Measurements from ENCODE around the gene KCNK10.

DNA sequence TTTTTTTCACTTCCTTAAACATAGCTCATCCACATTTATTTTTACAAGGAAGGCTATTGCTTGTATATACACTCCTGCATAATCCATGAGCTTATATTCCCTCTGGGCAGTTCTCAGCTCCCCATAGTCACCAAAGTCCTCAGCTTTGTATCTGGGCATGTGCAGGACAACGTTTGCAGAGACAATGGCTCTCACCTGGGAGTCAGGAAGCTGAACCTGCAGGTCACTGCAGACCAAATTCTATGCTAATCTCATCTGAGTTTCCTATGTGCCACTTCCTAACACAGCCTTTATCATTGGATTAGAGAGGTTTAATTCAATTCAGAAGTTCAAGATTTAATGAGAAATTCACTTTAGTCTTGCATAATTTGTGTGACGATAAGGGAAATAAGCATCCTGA lies 131.5 kb downstream of the KCNK10 start:
- TF ChIP-seq POLR2A (IDR thresholded peaks at IDR 0.05): no peak
- TF ChIP-seq, protein P1, sequence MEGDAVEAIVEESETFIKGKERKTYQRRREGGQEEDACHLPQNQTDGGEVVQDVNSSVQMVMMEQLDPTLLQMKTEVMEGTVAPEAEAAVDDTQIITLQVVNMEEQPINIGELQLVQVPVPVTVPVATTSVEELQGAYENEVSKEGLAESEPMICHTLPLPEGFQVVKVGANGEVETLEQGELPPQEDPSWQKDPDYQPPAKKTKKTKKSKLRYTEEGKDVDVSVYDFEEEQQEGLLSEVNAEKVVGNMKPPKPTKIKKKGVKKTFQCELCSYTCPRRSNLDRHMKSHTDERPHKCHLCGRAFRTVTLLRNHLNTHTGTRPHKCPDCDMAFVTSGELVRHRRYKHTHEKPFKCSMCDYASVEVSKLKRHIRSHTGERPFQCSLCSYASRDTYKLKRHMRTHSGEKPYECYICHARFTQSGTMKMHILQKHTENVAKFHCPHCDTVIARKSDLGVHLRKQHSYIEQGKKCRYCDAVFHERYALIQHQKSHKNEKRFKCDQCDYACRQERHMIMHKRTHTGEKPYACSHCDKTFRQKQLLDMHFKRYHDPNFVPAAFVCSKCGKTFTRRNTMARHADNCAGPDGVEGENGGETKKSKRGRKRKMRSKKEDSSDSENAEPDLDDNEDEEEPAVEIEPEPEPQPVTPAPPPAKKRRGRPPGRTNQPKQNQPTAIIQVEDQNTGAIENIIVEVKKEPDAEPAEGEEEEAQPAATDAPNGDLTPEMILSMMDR (IDR thresholded peaks at IDR 0.05): no peak
- TF ChIP-seq EP300 (IDR thresholded peaks at IDR 0.05): no peak
- TF ChIP-seq POLR2AphosphoS5 (IDR thresholded peaks at IDR 0.05): no peak

All from gastroesophageal sphincter (tissue), 3 donors.